ENCODE data around the gene NRM.
"Not testable (repeated sequence)": the region's sequence is repeated elsewhere in the genome, so short reads cannot be mapped to it uniquely, and the experiment has no call there.

Gene NRM

GRCh38 chr6:30672445-30673253, 18.1 kb downstream of the NRM start, which contains the start of gene DHX16:
Gene DHX16 (minus strand): TSS chr6:30673006. CDS start chr6:30672841, 165 bp downstream.
- peak; percentile 78 to 79 for DNase-seq (ENCODE audit: extremely low read depth in 1 of 2, low read depth in 1 of 2)

- no peak for DNase-seq (ENCODE audit: extremely low read depth in 1 of 2, low read depth in 1 of 2)
Observed at GRCh38 chr6:30670760-30671527, 19.8 kb downstream of the NRM start.

- not testable (repeated sequence) for DNase-seq (ENCODE audit: extremely low read depth in 1 of 2, low read depth in 1 of 2)
Observed at GRCh38 chr6:30666300-30666699, 24.5 kb downstream of the NRM start.

GRCh38 chr6:30664994-30665767, 25.6 kb downstream of the NRM start:
- no peak for DNase-seq (ENCODE audit: extremely low read depth in 1 of 2, low read depth in 1 of 2)

- DNase-seq (ENCODE audit: extremely low read depth in 1 of 2, low read depth in 1 of 2) = not testable (repeated sequence)
Observed at GRCh38 chr6:30657922-30658321, 32.9 kb downstream of the NRM start.

GRCh38 chr6:30657454-30657853, 33.3 kb downstream of the NRM start:
- DNase-seq (ENCODE audit: extremely low read depth in 1 of 2, low read depth in 1 of 2) = no peak

- no peak for DNase-seq (ENCODE audit: extremely low read depth in 1 of 2, low read depth in 1 of 2)
Observed at GRCh38 chr6:30656513-30656912, 34.3 kb downstream of the NRM start.

GRCh38 chr6:30655743-30656094, 35.1 kb downstream of the NRM start:
- DNase-seq (ENCODE audit: extremely low read depth in 1 of 2, low read depth in 1 of 2) = no peak

- DNase-seq (ENCODE audit: extremely low read depth in 1 of 2, low read depth in 1 of 2) = no peak
Observed at GRCh38 chr6:30654798-30655742, 35.7 kb downstream of the NRM start.

- no peak for DNase-seq (ENCODE audit: extremely low read depth in 1 of 2, low read depth in 1 of 2)
Observed at GRCh38 chr6:30651143-30651542, 39.6 kb downstream of the NRM start.

GRCh38 chr6:30647242-30648116, 43.3 kb downstream of the NRM start:
- peak; percentile 27 to 62 for DNase-seq (ENCODE audit: extremely low read depth in 1 of 2, low read depth in 1 of 2)

GRCh38 chr6:30646450-30647241, 44.1 kb downstream of the NRM start, which contains the start of gene C6orf136:
Gene C6orf136 (plus strand): TSS chr6:30647133. CDS start chr6:30647232, 99 bp downstream.
- peak; percentile 84 to 87 for DNase-seq (ENCODE audit: extremely low read depth in 1 of 2, low read depth in 1 of 2)

GRCh38 chr6:30645989-30646388, 44.8 kb downstream of the NRM start:
- DNase-seq (ENCODE audit: extremely low read depth in 1 of 2, low read depth in 1 of 2) = no peak

GRCh38 chr6:30644769-30645168, 46.0 kb downstream of the NRM start:
- DNase-seq (ENCODE audit: extremely low read depth in 1 of 2, low read depth in 1 of 2) = no peak

GRCh38 chr6:30643656-30644055, 47.1 kb downstream of the NRM start:
- DNase-seq (ENCODE audit: extremely low read depth in 1 of 2, low read depth in 1 of 2) = no peak

GRCh38 chr6:30641048-30641447, 49.7 kb downstream of the NRM start:
- no peak for DNase-seq (ENCODE audit: extremely low read depth in 1 of 2, low read depth in 1 of 2)

GRCh38 chr6:30640481-30640880, 50.3 kb downstream of the NRM start:
- DNase-seq (ENCODE audit: extremely low read depth in 1 of 2, low read depth in 1 of 2) = no peak

Measured in activated CD8-positive, alpha-beta memory T cell treated with anti-CD3 and anti-CD28 coated beads for 1 hour (primary cell).